ENCODE measurements around the gene CSRP1.
"Not testable (repeated sequence)": the region's sequence is repeated elsewhere in the genome, so short reads cannot be mapped to it uniquely, and the experiment has no call there.

CSRP1 gene

DNA sequence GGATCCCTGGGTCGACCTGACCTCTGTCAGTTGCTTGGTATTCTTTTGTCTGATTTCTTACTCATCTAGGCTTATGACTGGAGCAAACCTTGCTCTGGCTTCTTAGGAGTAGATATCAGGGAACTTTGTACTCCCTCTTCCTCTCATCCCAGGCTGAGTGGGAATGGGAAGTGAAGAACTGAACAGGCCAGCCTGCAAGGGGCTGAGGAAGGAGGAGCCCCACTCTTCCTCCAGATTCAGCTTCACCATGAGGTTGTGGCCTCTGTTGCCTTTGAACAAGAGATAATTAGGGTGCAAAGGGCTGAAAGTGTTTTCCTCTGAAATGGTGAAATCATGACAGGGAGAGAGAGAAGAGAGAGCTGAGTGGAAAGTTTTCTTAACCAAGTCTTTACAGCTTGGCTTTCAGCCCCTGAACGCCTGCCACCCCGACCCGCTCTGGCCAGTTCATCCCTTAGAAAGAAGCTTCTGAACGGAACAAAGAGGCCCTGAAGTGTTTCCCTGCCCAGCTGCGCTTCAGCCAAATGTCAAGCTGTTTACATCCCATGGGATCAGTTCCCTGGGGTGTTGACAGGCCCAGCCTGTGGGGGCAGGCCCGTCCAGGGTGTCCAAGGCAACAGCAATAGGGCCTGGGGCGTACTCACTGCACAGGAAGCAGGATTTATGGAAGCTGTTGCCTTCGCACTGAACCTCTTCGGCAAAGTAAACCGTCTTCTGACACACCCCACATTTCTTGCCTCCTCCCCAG, 11.2 kb downstream of the CSRP1 start:
- no peak for DNase-seq

DNA sequence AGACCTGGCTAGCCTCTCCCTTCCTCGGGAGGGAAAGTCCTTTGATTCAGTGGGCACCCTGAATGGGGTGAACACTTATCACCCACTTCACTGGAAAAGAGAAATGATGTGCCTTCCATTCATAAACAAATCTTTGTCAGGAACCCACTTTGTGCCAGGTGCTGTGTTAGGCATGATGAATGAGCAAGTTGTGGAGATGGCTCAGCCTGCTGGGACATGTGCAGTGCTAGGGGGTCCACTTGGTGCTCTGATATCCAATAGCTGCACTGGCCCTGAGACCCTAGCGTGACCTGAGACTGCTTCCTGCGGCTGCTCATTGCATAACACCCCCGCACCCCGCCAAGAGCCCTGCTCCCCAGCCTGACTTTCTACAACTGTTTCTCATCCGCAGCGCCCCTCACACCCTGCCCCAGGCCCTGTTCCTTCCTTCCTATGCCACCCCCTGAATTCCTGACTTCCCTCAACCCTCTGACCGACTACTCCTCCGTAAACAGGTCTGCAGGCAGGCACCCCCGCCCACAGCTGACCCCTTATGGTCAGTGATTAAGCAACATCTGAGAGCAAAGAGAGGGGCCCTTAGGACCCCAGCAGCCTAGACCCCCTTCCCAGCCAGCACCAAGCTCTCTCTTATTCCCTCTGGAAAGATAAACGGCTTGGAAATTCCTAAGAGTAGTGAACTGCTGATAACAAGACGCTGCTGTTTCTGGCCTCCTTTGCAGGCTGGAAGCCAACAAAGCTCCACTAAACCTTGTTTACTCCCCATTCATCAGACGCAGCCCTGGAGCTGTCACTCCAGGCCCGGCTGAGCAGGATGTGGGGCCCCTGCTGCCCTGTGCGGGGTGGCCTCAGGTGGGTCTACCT, 12.9 kb downstream of the CSRP1 start:
- DNase-seq, result no peak

DNA sequence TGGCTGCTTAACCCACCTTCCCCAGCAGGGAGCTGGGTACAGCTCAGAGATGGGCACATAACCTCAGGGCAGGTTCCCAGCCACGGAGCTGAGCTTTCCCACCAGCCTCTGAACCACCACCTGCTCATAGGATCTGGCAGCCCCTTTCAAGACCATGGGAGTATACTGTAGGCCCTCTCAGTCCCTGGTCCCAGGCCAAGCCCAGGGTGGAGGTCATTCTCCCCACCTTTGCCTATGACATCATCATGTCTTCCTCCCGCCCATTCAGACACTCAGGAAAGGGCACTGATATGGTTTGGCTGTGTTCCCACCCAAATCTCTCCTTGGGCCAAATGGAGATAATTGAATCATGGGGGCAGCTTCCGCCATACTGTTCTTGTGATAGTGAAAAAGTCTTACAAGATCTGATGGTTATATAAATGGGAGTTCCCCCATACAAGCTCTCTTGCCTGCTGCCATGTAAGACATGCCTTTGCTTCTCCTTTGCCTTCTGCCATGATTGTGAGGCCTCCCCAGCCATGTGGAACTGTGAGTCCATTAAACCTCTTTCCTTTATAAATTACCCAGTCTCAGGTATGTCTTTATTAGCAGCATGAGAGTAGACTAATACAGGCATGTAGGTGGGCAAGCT, 13.8 kb downstream of the CSRP1 start:
- DNase-seq, result not testable (repeated sequence)

DNA sequence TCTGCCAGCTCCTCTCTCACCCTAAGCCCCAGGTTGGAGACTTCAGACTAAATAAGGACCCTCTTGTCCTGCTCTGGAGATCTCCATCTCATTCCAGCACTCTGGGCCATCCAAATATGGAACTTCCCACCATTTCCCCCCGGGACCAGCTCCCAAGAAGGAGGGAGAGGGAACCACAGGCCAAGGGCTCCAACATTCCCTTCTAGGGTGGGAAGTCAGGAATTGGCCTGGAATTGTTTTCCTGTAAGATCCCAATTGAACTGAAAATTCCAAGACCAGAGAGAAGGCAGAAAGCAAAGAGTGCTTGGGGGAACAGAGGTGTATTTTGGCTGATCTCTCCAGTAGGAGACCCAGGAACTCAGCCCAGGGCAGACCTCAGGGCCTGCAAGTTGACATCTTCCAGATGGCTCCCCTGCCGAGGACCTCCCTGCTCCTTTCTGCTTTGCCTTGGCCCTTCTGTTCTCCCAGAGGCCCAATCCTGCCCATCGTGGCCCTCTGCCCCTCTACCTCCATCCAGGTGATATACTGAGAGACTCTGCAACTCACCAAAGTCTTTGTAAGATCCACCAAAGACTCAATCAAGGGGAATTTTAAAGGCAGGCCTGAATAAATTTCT, 14.9 kb downstream of the CSRP1 start:
- DNase-seq, result no peak

DNA sequence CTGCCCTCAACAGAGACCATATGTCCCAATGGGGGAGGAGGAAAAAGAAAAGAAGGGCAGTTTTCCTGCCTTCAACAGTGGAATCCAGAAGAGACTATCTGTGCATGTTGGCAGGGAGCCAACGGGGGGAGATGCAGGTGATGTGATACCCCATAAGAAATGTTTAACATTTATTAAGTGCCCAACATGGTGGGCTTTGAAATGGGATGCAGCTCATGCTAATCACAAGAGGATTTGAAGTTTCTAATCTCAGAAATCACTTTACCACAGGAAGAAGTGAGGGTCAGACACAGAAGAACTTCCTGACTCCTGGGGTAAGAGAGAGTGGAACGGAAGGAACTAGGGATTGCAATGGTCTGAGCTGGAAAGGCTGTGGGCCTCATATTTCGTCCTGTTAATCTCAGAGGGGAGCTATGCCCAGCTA, 16.2 kb downstream of the CSRP1 start:
- DNase-seq, result no peak

DNA sequence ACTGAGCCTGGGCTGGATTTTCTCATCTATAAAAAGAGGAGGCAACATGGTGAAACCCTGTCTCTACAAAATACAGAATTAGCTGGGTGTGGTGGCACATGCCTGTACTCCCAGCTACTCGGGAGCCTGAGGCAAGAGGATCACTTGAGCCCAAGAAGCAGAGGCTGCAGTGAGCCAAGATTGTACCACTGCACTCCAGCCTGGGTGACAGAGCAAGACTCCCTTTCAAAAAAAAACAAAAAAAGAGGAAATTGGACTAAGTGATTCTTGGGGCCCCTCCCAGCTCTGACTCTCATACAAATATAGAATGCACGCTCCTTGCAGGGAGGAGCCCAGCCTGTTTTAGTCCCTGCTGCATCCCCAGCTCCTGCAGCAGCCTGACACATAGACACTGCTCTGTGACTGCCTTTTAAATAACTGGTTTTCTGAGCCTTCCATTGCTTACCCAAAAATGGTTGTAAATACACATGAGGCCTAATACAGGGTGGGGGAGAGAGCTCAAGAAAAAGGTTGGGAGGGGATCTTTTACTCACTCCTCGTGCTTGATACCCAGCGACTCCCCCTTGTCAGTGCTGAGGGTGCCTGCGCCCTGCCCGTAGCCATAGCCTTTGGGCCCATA, 17.2 kb downstream of the CSRP1 start:
- no peak for DNase-seq

DNA sequence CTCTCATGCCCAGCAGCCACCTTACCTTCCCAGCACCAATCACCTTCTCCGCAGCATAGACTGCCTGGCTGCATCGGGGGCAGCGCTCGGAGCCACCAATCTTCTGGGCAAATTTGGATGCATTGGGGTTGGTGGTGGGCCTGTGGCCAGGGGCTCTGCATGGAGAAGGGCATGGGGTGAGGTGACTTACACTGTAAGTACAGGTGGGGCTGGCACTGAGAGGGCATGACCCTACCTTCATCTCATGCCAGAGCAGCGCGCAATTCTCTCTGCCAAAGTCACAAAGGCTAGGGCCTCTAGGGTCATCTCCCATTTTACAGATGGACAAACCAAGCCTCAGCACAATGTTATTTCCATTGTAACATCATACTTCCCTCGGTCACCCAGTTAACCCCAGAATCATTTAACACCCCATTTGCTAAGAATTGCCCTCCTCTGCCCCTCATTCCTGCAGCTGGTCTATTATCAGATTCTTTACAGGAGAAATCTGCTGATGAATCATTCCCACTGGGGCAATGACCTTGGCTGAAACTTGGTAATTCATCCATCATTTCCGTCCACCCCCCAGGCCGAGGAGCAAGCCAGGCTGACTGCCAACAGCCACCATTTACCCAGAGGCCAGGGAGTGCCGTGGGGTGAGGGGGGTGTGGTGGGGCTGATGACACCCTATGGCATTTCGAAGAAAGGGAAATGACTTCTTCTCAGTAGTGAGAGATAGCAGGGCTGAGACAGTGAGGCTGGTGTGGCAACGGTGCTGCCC, 17.9 kb downstream of the CSRP1 start:
- DNase-seq, result no peak

DNA sequence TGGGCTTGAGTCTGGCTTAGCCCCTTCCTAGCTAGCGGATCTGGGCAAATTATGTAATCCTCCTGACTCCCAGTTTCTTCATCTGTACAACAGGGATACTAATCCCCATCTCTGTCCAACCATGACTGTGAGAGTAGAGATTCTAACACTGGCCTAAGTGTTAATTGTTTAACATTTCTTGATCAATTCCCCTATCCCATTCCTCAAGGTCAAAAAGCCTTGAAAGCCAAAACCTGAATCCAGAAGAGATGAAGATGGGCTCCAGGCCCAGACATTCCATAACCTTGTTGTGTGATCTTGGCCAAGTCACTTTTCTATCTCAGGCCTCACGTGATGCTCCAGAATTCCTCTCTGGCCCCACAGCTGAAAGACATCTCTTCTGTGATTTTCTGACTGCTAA, 19.2 kb downstream of the CSRP1 start:
- DNase-seq, result no peak

DNA sequence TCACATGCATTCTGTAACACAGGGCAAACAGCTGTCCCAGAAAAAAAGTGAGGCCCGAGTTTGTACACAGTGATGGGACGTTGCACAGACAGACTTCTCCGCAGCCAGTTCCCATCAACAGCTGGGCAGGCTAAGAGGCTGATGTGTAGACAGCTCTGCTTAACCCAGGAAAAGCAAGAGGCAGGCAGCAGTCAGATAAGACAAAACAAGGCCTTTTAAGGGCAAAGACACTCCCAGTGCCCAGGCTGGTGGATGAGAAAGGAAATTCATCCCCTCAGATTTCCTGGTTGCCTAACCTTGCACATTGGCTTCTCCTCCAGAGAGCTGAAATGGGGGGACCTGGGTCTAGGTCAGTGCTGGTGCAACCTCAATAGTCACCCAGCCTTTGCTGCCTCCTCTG, 20.7 kb downstream of the CSRP1 start:
- DNase-seq, result no peak

DNA sequence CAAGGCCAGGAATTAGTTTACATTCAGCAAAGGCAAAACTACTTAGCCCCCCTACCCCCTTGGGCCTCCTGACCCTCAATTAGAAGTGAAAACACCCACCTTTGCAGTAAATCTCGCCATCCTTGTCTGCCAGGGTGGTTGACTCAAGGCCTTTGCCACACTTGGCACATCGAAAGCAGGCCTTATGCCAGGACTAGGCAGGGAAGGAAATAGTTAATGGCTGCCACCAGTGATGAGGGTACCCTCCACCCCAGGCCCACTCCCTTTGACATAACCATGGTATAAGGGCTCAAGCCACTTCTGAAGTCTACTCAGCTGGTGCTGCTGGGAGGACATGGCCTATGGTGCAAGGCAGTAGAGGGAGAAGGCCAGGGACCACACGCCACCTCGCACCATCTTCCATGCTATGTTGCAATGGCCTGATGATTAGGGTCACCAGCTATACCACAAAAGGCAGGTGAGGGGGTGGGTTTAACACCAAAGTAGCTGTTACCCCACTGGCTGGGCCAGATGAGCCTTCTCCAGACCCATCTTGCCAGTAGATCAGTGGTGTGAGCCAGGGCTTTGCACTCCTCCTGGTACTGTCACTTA, 21.6 kb downstream of the CSRP1 start:
- DNase-seq, result no peak

DNA sequence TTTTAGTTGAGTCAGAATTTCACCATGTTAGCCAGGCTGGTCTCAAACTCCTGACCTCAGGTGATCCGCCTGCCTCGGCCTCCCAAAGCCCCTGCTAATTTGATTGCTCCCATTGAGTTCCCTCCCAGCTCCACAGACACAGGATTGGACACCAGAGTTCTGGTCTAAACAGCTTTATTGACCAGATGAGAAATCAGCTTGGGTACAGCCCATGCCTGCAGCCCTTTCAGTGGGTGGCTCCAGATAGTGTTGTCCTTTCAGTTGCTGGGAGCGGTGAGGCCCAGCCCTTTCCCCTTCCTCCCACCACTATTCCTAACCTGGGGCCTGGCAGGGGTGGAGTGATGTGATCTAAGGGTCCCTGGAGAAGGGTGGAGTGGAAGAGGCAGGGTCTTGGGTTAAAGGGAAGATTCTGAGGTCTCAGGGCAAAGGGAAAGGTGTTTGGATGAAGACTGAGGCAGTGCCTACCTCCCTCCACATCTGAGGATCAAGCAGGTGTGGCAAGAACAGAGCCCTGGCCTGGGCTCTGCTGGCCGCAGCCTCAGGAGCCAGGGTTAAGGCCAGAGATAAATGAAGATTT, 23.5 kb downstream of the CSRP1 start:
- DNase-seq, result no peak

DNA sequence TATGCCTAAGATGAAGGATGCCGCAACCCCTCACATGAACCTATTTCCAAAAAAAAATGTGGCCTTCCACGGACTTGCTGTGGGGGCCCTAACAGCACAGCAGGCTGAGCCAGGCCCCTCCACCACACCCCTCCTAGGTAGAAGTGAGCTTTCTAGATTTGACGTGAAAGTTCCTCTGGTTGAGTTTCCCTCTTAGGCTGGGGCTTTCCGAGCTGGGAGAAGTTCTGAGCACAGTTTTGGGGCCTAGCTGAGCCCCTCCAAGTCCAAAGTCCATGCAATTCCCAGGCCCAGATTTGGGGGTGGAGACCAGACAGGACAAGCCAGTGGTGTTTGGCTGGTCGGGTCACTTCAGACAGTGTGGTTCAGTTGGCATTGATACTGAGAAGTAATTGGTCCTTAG, 24.2 kb downstream of the CSRP1 start:
- no peak for DNase-seq

DNA sequence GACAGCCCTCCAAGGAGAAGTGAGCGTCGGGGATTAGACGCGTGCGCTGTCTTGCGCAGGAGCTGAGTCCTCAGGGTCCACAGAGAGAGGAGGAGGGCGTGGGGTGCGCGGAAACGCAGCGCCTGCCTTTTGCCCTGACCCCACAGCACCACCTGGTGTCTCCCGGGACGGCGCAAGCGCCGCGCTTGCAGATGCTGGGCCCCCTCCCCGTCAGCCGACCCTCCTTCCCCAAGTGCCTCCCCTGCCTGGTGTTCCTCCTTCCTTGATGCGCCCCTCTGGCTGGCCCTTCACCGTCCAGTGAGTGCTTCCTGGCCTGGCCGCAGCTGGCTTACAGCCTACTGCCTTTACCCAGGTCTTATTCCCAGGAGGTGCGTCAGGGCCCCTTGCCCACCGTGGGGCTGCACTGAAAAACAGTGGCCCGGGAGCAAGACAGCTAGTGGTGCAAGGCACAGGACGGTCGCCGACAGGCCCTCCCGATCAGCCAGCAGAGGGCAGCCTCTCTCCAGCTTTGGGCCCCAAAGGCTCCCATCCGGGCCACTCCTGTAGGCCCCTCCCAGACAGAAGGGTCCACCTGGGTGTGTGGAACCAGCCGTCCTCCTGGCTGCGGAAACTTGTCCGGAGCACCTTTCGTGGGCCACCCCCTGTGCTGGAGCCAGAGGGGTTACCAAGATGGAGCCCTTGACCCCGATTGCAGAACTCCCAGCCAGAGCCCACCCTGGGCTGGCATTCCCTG, 25.0 kb downstream of the CSRP1 start:
- peak; percentile 70 for DNase-seq

DNA sequence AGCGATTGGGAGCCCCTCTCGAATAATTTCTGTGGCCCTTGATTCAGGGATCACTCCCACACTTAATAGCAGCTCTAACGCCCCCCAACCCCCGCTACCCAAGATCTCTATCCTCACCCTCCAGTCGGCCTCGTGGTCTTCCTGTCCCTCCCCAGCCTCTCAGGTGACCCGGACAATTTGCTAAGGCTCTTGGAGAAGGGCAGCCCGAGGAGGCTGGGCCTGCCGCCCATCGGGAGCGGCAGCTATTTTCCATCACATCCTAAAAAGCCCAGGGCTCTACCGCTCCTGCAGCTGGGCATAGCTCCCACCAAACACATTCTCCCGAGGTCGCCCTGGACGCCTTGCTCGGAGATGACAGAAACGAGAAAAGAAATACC, 25.9 kb downstream of the CSRP1 start:
- DNase-seq, result no peak

DNA sequence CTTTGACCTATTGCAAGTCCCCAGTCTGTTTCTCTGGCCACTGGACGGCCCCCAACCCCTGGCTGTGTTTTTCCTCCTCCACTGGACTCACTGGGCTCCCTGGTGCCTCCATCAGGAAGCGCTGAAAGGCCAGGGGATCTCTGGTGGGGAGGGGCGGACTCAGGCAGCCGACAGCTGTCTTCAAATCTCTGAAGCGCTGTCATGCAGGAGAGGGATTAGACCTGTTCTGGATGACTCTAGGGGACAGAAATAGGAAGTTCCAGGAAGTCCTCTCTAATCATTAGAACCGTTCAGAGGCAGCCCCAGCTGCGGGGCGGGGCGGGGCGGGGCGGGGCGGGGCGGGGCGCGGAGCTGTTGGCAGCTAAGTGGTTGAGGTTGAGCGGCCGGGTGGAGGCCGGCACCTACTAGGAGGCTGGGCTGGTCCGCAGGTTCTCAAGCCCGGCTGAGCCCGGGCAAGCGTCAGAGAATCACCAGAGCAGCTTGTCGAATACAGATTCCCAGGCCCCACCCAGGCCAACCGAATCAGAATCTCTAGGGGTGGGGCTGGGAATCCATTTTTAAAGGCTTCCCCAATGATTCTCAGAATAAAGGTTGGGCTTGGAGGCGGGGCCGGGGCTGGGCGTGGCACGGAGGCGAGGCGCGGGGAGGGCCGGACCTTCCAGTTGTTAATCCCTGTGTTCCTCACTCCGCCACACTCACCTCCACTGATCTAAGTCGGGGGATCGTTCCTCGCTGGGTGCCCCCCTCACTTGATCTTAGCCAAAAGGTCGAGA, 26.5 kb downstream of the CSRP1 start:
- DNase-seq, result peak; percentile 43

DNA sequence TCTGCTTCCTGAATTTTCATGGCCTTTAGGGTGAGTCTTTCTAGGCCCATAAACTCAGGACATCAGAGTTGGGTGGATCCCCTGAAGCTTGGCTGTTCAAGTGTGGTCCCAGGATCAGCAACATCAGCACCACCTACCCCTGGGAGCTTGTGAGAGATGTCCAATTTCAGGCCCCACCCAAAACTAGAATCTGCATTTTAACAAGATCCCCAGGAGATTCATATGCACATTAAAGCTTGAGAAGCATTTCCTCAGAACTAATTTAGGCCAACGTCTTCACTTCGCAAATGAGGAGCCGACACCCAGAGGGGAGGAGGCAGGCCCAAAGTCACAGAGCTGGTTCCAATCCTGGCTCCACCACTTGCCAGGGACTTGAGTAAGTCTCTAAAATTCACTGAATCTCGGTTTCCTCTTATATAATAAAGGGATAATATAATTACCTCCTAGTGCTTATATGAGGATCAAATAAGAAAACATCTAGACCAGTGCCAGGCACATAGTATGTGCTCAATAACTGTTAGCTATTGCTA, 27.7 kb downstream of the CSRP1 start:
- DNase-seq, result no peak

DNA sequence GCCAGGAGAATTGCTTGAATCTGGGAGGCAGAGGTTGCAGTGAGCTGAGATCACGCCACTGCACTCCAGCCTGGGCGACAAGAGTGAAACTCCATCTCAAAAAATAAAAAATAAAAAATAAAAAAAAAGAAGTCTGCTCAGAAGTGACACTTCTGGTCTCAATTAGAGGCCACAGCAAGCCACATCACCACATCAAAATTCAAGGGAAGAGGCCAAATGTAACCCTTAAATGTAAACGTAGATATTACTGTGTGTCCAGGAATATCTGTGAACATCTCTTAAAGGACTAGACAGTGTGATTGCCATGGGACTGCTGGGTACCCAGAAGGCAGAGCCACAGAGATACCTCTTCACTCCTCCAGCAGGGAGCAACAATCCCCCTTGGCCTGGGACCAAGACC, 28.3 kb downstream of the CSRP1 start:
- not testable (repeated sequence) for DNase-seq

DNA sequence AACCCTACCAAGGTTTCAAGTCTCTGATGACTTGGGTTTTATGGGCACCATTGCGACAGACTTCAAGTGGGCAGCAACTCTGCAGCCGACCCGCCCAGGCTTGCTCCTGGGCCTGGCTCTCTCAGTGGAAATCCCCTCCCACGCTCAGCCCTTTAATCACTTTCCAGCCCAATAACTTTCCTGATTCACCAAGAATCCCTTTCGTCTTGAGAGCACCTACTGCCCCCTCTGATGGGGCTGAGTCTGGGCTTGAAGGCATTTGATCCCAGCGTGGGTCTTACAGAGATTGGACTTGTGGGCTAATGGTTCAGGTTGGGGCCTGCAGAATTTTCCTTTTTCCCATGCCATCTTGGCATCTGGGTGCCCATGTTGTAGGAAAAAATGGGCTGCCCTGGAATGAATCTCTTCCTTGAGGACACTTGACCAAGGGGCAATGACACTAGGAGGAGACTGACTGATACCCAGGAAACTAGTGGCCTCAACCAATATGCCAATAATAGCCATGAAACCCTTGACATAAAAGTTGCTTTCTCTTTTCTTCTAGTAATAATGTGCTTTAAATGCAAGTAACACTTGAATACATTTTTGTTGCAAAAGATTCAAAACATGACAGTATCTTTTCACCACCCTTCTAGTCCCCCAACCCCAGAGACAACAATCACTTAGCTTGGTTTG, 30.1 kb downstream of the CSRP1 start:
- DNase-seq, result no peak

Data from effector CD4-positive, alpha-beta T cell (primary cell).